ENCODE measurements around the gene MAPK11.

The MAPK11 gene

GRCh38 chr22:50225200-50225969 lies 44.8 kb downstream of the MAPK11 start:
- Mint-ChIP-seq H3K27me3 (no peaks in the 10 kb centered on the region), H3K27ac (no peak overlapping the region), H3K36me3 (peaks cover 5% of the 10 kb centered on the region), H3K9me3 (no peaks in the 10 kb centered on the region), H3K4me1 (no peaks in the 10 kb centered on the region), H3K4me3 (no peak overlapping the region)

GRCh38 chr22:50224071-50224470 lies 46.1 kb downstream of the MAPK11 start:
- peaks cover 5% of the 10 kb centered on the region for H3K36me3 Mint-ChIP-seq
- no peak overlapping the region for H3K4me3 Mint-ChIP-seq
- H3K27ac Mint-ChIP-seq: peak overlapping the region; percentile 30
- H3K27me3 Mint-ChIP-seq: no peaks in the 10 kb centered on the region
- no peaks in the 10 kb centered on the region for H3K9me3 Mint-ChIP-seq
- H3K4me1 Mint-ChIP-seq: no peaks in the 10 kb centered on the region

GRCh38 chr22:50222508-50222907 lies 47.7 kb downstream of the MAPK11 start:
- Mint-ChIP-seq H3K27me3 (no peaks in the 10 kb centered on the region), H3K9me3 (no peaks in the 10 kb centered on the region), H3K4me3 (no peak overlapping the region), H3K36me3 (peaks cover 5% of the 10 kb centered on the region), H3K4me1 (no peaks in the 10 kb centered on the region), H3K27ac (no peak overlapping the region)

GRCh38 chr22:50221410-50222300 lies 48.5 kb downstream of the MAPK11 start:
- no peaks in the 10 kb centered on the region for H3K9me3 Mint-ChIP-seq
- H3K27me3 Mint-ChIP-seq: no peaks in the 10 kb centered on the region
- H3K4me1 Mint-ChIP-seq: no peaks in the 10 kb centered on the region
- peaks cover 5% of the 10 kb centered on the region for H3K36me3 Mint-ChIP-seq
- no peak overlapping the region for H3K27ac Mint-ChIP-seq
- no peak overlapping the region for H3K4me3 Mint-ChIP-seq

- peaks cover 5% of the 10 kb centered on the region for H3K36me3 Mint-ChIP-seq
These were observed 49.4 kb downstream of the MAPK11 start for GRCh38 chr22:50220603-50221409.

GRCh38 chr22:50219800-50220602 lies 50.2 kb downstream of the MAPK11 start:
- Mint-ChIP-seq H3K9me3 (no peaks in the 10 kb centered on the region), H3K27me3 (no peaks in the 10 kb centered on the region), H3K36me3 (peaks cover 5% of the 10 kb centered on the region), H3K27ac (no peak overlapping the region), H3K4me3 (no peak overlapping the region), H3K4me1 (peaks cover under 1% of the 10 kb centered on the region)

More at GRCh38 chr22:50220603-50221409, 49.4 kb downstream of the MAPK11 start:
- no peaks in the 10 kb centered on the region for H3K4me1 Mint-ChIP-seq
- no peaks in the 10 kb centered on the region for H3K9me3 Mint-ChIP-seq
- no peaks in the 10 kb centered on the region for H3K27me3 Mint-ChIP-seq
- H3K27ac Mint-ChIP-seq: no peak overlapping the region
- no peak overlapping the region for H3K4me3 Mint-ChIP-seq

DNA sequence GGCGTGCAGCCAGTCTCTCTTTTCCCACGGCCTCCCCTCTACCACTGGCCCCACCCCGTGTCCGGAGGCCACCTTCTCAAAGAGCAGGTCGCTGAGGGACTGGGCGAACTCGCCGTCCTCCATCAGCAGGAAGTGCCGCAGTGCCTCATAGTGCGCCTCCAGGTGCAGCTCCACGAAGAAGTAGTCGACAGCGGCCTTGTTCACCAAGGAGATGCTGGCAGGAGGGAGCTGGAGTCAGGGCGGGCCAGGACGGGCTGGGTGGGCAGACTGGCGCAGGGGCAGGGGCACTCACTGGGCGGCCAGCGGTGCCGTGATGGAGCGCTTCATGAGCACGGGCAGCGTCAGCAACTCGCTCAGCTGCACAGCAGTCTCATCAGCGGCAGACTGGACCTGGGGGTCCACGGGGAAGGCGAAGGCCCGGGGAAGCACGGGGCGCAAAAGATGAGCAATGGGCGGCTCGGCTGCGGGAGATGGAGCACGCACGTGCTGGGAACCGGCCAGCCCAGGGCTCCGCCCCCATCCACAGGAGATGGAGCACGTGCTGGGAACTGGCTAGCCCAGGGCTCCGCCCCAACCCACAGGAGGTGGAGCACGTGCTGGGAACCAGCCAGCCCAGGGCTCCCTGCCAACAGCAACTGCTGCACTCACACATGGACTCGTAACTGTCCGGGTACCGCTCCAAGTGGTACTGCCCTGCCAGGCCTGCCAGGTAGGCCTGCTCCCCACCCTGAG lies 51.0 kb downstream of the MAPK11 start:
- Mint-ChIP-seq H3K4me3 (no peak overlapping the region), H3K36me3 (peaks cover 4% of the 10 kb centered on the region), H3K27ac (no peak overlapping the region), H3K27me3 (no peaks in the 10 kb centered on the region), H3K4me1 (peaks cover 5% of the 10 kb centered on the region), H3K9me3 (no peaks in the 10 kb centered on the region)

DNA sequence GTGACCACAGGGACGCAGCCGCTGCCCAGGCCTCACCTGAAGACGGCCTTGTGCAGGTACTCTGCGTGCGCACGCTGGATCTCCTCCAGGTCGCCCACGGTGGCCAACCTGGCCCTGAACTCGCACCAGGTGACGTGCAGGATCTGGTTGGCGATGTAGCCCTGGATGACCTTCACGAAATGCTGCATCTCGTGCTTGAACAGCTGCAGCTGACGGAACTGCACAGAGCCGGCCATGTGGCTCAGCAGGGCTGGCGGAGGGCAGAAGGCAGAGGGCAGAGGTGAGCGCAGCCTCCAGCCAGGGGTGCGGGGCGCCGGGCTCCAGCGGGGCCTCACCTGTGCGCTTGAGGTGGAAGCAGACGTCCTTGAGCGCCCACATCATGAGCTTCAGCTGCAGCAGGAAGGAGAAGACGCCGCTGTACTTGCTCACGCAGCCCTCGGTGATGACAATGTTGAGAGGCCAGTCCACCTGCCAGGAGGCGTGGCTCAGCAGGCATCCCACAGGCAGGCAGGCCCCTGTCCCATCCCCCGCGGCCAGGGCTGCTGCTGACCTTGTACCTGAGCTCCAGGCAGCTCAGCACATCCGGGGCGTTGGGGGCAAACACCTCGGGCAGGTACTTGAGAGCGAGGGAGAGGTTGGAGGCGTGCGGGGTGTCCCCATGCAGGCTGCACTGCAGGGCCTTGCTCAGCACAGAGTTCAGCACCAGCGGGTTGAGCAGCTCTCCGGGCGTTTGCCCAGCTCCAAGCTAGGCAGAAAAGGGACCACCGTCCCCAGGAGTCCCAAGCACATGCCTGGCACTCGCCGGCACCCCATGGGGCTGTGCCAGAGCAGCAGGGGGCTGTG lies 51.8 kb downstream of the MAPK11 start:
- H3K4me3 Mint-ChIP-seq: no peak overlapping the region
- no peaks in the 10 kb centered on the region for H3K27me3 Mint-ChIP-seq
- peaks cover 3% of the 10 kb centered on the region for H3K36me3 Mint-ChIP-seq
- H3K9me3 Mint-ChIP-seq: no peaks in the 10 kb centered on the region
- no peak overlapping the region for H3K27ac Mint-ChIP-seq
- H3K4me1 Mint-ChIP-seq: peaks cover 11% of the 10 kb centered on the region

- Mint-ChIP-seq H3K4me1 (peaks cover 18% of the 10 kb centered on the region), H3K9me3 (no peaks in the 10 kb centered on the region), H3K27ac (no peak overlapping the region), H3K4me3 (no peak overlapping the region), H3K27me3 (no peaks in the 10 kb centered on the region), H3K36me3 (peaks cover 6% of the 10 kb centered on the region)
These were observed 52.5 kb downstream of the MAPK11 start for GRCh38 chr22:50217543-50218152.

GRCh38 chr22:50216684-50217520 lies 53.3 kb downstream of the MAPK11 start:
- Mint-ChIP-seq H3K4me3 (no peak overlapping the region), H3K36me3 (peaks cover 6% of the 10 kb centered on the region), H3K4me1 (peaks cover 20% of the 10 kb centered on the region), H3K27me3 (no peaks in the 10 kb centered on the region), H3K9me3 (no peaks in the 10 kb centered on the region), H3K27ac (no peak overlapping the region)

DNA sequence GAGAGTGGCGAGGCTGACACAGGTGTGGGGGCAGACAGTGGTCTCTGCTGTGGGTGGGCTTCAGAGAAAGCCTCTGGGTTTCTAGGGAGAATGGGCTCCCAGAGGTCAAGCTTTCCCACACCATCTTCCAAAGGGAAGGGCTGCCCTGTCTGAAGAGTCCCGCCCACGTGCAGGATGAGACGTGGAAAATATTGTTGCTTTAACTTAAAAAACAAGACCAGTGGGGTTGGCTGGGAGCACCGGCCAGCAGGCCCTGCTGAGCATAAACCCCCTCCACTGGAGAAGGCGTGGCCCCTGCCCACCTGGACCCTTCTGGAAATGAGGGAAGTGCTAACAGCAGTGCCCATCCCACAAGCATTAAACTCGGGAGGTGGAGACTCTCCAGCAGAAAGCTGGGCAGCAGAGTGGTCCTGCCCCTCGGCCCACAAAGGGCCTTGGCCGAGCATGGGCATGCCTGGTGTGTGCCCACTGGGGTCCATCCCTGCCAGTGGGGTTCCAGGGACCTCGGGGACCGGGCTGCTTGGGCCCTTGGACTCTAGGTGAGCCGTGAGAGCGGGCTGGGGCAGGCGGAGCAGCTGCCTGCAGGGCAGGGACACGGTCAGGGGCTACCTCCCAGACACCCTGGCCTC lies 54.0 kb downstream of the MAPK11 start:
- Mint-ChIP-seq H3K27ac (no peak overlapping the region), H3K27me3 (no peaks in the 10 kb centered on the region), H3K4me1 (peaks cover 20% of the 10 kb centered on the region), H3K36me3 (peaks cover 6% of the 10 kb centered on the region), H3K4me3 (no peak overlapping the region), H3K9me3 (no peaks in the 10 kb centered on the region)

- no peaks in the 10 kb centered on the region for H3K27me3 Mint-ChIP-seq
- no peaks in the 10 kb centered on the region for H3K9me3 Mint-ChIP-seq
- H3K27ac Mint-ChIP-seq: no peak overlapping the region
- no peak overlapping the region for H3K4me3 Mint-ChIP-seq
- peaks cover 6% of the 10 kb centered on the region for H3K36me3 Mint-ChIP-seq
- peaks cover 20% of the 10 kb centered on the region for H3K4me1 Mint-ChIP-seq
These were observed 54.7 kb downstream of the MAPK11 start for GRCh38 chr22:50215297-50216054.

Data from activated naive CD4-positive, alpha-beta T cell treated with anti-CD3 and anti-CD28 coated beads, Interleukin-2, amount 50 U/mL, for 24 hours (primary cell).